Osteoblast (primary cell): Measurements from ENCODE around the gene ASTN2. TPM values are rescaled to one million over a fixed set of nuclear protein-coding genes. Genes with fewer than 3 reads are reported as not detected.

Source experiments
- DNase-seq: peaks from one replicate; pipeline ENCODE4 v3.0.0; 2011; ENCODE audit warnings: low spot score, mixed read lengths; ENCODE audit not compliant: insufficient read length; ENCODE audit errors: missing footprints
- H2AFZ ChIP-seq: 2 replicates; pipeline ENCODE4 v1.6.0; 2011; ENCODE audit warnings: mild to moderate bottlenecking, low read length
- H3K27ac ChIP-seq: 2 replicates; pipeline ENCODE4 v1.5.1; 2011; ENCODE audit warnings: mild to moderate bottlenecking, low read depth, low read length, moderate library complexity
- H3K27me3 ChIP-seq: 2 replicates; pipeline ENCODE4 v1.6.0; 2012; ENCODE audit warnings: mild to moderate bottlenecking, control low read depth, inconsistent platforms, low read length, moderate library complexity; ENCODE audit not compliant: insufficient read depth
- H3K36me3 ChIP-seq: 2 replicates; pipeline ENCODE4 v1.5.1; 2011; ENCODE audit warnings: mild to moderate bottlenecking, low read length, control low read depth, moderate library complexity; ENCODE audit not compliant: insufficient read depth
- H3K4me1 ChIP-seq: 2 replicates; pipeline ENCODE4 v1.5.1; 2011; ENCODE audit warnings: mild to moderate bottlenecking, low read length, control low read depth, moderate library complexity; ENCODE audit not compliant: insufficient read depth
- H3K4me2 ChIP-seq: 2 replicates; pipeline ENCODE4 v1.6.0; 2011; ENCODE audit warnings: mild to moderate bottlenecking, low read length; ENCODE audit not compliant: insufficient read depth
- H3K4me3 ChIP-seq: fragments of 200-600 bp; sonication (generic); 3 replicates; pipeline ENCODE4 v1.5.1; 2012; ENCODE audit warnings: mild to moderate bottlenecking, low read length, inconsistent platforms; ENCODE audit not compliant: insufficient read depth
- H3K79me2 ChIP-seq: 2 replicates; pipeline ENCODE4 v1.6.0; 2012; ENCODE audit warnings: mild to moderate bottlenecking, low read length, control low read depth, inconsistent platforms; ENCODE audit not compliant: insufficient read depth
- H3K9me3 ChIP-seq: 2 replicates; pipeline ENCODE4 v1.5.1; 2011; ENCODE audit warnings: low read depth, low read length, control low read depth
- H4K20me1 ChIP-seq: 2 replicates; pipeline ENCODE4 v1.6.0; 2012; ENCODE audit warnings: mild to moderate bottlenecking, low read length, control low read depth; ENCODE audit not compliant: insufficient read depth
- total RNA-seq: library from RNA; depleted of rRNA; stranded (reverse); fragments of >200 nt; gene quantifications from 2 replicates; pipeline ENCODE4 v1.2.3, GENCODE V29; 2012
- TF ChIP-seq, protein P1 (sequence below): IDR thresholded peaks from 2 replicates; pipeline ENCODE4 v1.5.1; 2011; ENCODE audit warnings: mild to moderate bottlenecking, low read depth, low read length, moderate library complexity; ENCODE audit errors: extremely low read depth

The ASTN2 gene
- total RNA-seq, 1 donor, result 4.7 TPM

DNA sequence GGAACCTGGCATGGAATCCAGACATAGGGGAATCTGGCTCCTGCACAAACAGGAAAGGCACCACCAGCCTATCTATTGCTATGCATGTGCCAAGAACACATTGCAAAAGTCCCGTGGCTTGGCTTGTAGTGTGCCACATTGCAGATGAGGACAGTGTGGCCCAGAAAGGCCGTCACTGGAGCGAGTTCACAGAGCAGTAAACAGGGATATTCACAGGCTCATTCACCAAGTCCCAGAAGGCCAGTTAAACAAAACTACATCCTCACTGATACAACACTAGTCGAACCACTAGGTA lies 767.4 kb downstream of the ASTN2 start:
- no peaks in the 10 kb centered on the region for H3K79me2 ChIP-seq
- DNase-seq, result no peak
- no peaks in the 10 kb centered on the region for H4K20me1 ChIP-seq
- no peak overlapping the region for H3K4me3 ChIP-seq
- no peaks in the 10 kb centered on the region for H3K36me3 ChIP-seq
- TF ChIP-seq, protein P1, sequence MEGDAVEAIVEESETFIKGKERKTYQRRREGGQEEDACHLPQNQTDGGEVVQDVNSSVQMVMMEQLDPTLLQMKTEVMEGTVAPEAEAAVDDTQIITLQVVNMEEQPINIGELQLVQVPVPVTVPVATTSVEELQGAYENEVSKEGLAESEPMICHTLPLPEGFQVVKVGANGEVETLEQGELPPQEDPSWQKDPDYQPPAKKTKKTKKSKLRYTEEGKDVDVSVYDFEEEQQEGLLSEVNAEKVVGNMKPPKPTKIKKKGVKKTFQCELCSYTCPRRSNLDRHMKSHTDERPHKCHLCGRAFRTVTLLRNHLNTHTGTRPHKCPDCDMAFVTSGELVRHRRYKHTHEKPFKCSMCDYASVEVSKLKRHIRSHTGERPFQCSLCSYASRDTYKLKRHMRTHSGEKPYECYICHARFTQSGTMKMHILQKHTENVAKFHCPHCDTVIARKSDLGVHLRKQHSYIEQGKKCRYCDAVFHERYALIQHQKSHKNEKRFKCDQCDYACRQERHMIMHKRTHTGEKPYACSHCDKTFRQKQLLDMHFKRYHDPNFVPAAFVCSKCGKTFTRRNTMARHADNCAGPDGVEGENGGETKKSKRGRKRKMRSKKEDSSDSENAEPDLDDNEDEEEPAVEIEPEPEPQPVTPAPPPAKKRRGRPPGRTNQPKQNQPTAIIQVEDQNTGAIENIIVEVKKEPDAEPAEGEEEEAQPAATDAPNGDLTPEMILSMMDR, result no peak
- no peak overlapping the region for H3K4me2 ChIP-seq
- H3K27me3 ChIP-seq, result no peaks in the 10 kb centered on the region
- no peaks in the 10 kb centered on the region for H3K9me3 ChIP-seq
- no peak overlapping the region for H3K27ac ChIP-seq
- H2AFZ ChIP-seq, result no peak overlapping the region
- peaks cover 10% of the 10 kb centered on the region for H3K4me1 ChIP-seq

DNA sequence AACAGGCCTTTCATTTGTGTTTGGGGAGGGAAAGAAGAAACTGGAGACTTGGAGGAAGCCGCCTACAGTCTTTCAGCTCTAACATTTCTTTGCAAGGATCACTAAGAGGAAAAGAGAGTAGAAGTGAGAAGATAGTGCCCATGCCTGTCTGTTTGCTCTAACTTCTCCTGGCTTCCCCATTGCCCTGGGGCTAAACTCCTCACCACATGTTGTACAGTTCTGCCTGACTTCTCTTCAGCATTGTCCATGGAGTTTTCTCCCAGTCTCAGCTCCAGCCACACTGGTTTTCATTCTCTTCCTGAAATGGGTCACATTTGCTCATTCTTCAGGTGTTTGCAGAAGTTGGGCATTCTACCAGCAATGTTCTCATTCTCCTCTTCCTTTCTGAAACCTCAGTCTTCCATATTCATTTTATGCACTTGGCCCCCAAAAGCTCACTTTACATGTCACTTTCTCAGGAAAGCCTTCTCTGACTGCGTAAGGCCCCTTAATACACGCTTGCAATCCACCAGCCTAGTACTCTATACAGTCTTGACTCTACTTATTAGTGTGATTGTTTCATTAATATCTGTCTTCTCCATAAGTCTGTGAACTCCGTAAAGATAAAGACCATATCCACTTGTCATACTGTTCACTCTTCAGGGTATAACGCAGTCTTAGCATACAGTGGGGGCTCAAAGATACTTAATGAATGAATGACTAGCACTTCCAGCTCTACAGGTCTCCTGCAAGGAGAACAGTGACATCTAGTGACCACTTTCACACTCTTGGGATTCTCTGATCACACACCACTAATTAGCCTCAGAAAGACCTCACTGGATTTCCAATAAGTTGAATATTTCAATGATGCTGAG lies 768.0 kb downstream of the ASTN2 start:
- no peaks in the 10 kb centered on the region for H3K36me3 ChIP-seq
- H3K79me2 ChIP-seq, result no peaks in the 10 kb centered on the region
- no peak overlapping the region for H3K4me3 ChIP-seq
- no peaks in the 10 kb centered on the region for H3K27me3 ChIP-seq
- no peak overlapping the region for H2AFZ ChIP-seq
- peaks cover 10% of the 10 kb centered on the region for H3K4me1 ChIP-seq
- no peak overlapping the region for H3K4me2 ChIP-seq
- no peaks in the 10 kb centered on the region for H3K9me3 ChIP-seq
- no peaks in the 10 kb centered on the region for H4K20me1 ChIP-seq
- peak; percentile 21 for DNase-seq
- H3K27ac ChIP-seq, result no peak overlapping the region
- TF ChIP-seq, protein P1, result peak; percentile 77

DNA sequence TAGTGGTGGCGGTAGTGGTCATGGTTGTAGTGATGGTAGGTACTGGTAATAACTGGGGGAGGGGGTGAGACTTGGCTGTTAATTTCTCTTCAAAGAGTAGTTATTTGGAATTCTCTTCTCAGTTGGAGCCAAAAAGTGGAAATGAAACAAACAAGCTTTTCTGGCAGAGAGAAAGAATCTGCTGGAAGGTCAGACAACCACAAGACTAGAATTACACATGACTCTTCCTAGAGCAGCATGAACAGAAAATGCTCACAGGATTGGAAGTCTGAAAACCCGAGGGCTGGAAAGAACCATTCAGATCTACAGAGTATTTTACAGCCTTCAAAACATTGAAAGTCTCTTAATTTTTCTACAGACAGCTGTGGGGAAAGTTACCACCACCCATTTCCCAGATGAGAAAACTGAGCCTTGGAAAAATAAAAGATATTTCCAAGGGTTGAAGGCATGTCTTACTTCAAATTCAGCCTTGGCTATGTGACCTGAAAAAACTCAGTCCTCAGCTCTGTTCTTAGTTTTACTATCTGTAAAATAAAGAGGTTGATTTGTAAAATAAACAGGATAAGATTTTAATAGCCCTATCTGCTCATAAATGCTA lies 770.7 kb downstream of the ASTN2 start:
- Histone ChIP-seq H3K79me2 (no peaks in the 10 kb centered on the region), H2AFZ (no peak overlapping the region), H3K4me3 (no peak overlapping the region), H3K36me3 (no peaks in the 10 kb centered on the region), H4K20me1 (no peaks in the 10 kb centered on the region), H3K27me3 (no peaks in the 10 kb centered on the region), H3K4me1 (peaks cover 13% of the 10 kb centered on the region), H3K4me2 (peak overlapping the region; percentile 14), H3K27ac (no peak overlapping the region), H3K9me3 (no peaks in the 10 kb centered on the region)
- TF ChIP-seq, protein P1, result no peak
- DNase-seq, result peak; percentile 76

- Histone ChIP-seq H3K79me2 (no peaks in the 10 kb centered on the region), H2AFZ (no peak overlapping the region), H3K27me3 (no peaks in the 10 kb centered on the region), H3K9me3 (no peaks in the 10 kb centered on the region), H3K27ac (no peak overlapping the region), H4K20me1 (no peaks in the 10 kb centered on the region), H3K36me3 (no peaks in the 10 kb centered on the region), H3K4me1 (peaks cover 15% of the 10 kb centered on the region), H3K4me3 (no peak overlapping the region), H3K4me2 (peak overlapping the region; percentile 14)
- peak; percentile 30 for DNase-seq
- TF ChIP-seq, protein P1, result no peak
These were observed 771.2 kb downstream of the ASTN2 start for GRCh38 chr9:116643691-116644090.
